Measurements from ENCODE around the gene BCL10. TPM values are rescaled to one million over a fixed set of nuclear protein-coding genes. Genes with fewer than 3 reads are reported as not detected.

Gene BCL10
- total RNA-seq = 49.8 and 68.6 TPM in 2 replicates

DNA sequence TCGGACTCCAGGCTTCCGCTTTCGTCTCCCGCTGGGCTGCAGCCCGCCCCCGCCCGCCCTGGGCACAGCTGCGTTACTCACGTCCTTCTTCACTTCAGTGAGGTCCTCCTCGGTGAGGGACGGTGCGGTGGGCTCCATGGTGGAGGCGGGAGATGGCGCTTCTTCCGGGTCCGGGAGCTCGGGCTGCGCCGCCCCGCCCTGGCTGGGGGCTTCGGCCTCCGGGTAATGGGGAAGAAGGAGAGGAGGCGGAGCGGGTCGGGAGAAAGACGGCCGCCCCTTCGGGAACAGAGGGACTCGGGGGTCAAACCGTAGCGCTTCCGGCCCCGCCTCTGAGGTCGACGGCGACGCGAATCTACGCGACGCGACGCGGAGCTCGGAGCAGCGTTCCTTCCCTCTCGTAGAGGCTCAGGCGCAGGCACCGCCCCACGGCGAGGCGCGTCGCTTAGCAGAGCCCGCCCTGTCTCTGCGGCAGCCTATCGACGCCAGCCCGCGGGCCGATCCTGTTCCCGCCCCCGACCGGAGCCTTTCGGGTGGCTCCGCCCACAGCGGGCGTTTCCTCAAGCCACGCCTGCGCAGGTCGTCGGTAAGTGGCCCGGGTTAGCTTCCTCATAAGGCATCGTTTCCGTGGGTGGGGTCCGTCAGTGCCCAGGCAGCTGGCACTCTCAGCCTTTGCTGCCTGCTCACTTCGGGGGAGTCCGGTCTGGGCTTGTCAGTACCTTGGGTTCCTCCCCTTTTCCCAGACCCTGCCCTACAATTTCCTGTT lies at the start of gene BCL10:
BCL10 (minus strand) TSS at position 418 of the 763 bp plus-strand sequence; CDS start at position 138, 280 bp downstream.

DNA sequence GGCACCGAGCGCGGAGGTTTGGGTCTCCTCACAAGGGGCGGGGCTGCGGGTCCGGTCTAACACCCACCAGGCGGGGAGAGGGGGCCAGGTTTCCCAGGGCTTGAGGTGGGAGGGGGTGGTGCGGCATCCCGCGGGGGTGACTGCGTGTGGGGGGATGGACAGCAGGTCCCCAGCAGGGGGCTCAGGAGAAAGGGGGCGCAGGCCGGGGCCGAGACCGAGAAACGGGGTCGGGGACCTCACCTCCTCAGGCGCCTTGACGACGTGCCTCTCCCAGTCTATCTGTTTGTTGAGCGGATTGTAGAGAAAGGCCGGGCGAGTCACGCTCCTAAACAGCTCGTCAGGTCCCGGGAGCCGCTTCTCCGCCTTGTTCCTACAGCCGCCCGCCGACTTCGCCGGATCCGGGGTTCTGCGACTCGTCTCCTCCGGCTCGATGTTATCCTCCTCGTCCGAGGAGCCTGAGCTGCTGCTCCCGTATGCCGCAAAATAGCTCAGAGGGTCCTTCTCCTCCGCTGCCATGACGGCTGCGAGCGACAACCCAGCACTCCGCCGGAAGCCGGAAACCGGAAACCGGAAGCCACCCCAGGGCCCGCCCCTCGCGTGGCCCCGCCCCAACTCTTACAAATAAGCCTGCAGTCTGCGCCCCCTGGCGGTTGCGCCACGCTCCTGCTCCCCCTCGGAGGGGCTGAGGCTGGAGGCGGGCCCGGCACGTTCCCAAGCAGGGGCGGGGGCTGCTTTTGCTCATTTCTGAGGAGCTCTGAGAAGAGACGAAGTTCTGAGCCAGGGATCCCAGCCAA lies 17.1 kb downstream of the BCL10 start, which contains the start of gene C1orf52:
C1orf52 (minus strand) TSS at position 545 of the 794 bp plus-strand sequence; CDS start at position 516, 29 bp downstream.

Other genes with a start within 250 kb of the BCL10 start
- under 0.01 TPM in 1 of 2 replicates, not detected in the other for gene MCOLN3, start 228.1 kb downstream of the BCL10 start, total RNA-seq
- 3.3 and 4.1 TPM in 2 replicates for gene SYDE2, start 75.6 kb downstream of the BCL10 start, total RNA-seq
- 8.3 and 20.2 TPM in 2 replicates for gene C1orf52, start 17.0 kb downstream of the BCL10 start, total RNA-seq
- 31.1 and 47.8 TPM in 2 replicates for gene DDAH1, start 188.5 kb upstream of the BCL10 start, total RNA-seq

Data from dermis lymphatic vessel endothelial cell (primary cell).